ENCODE results near the gene ACOX3. TPM values are rescaled to one million over a fixed set of nuclear protein-coding genes. Genes with fewer than 3 reads are reported as not detected.

Gene ACOX3
- total and polyA plus RNA-seq, 9 of the 15 experiments (the other 6 are each of a cell fraction or from before 2014, with no cell fraction given): 0.68 to 7.3 (median 3.7) TPM

GRCh38 chr4:8457646-8458252, 17.2 kb upstream of the ACOX3 start:
- peaks cover 66% of the 10 kb centered on the region; the same call in 2 of the 3 replicates for H3K36me3 ChIP-seq (ENCODE audit: control insufficient read depth, insufficient read depth, low read length)
- no TSS peak for BruUV-seq (replicated peaks)
- no peak for ATAC-seq

GRCh38 chr4:8453957-8454356, 13.4 kb upstream of the ACOX3 start:
- POLR2A ChIA-PET: interaction anchor here (0.9 to 1.5 kb wide), 4 partner anchors 12 to 87 kb away, joined by 3 to 7 read pairs (median 4); no protein-coding TSS in a partner anchor
- no peaks in the 10 kb centered on the region for H3K9me3 ChIP-seq (replicated peaks; ENCODE audit: control insufficient read depth, insufficient read depth, low read depth, low read length)
- H4K20me1 ChIP-seq (replicated peaks; ENCODE audit: control insufficient read depth, insufficient read depth, low read length): no peaks in the 10 kb centered on the region
- no peaks in the 10 kb centered on the region for H3K79me2 ChIP-seq (ENCODE audit: control insufficient read depth, insufficient read depth, low read length)
- H3K4me3 ChIP-seq: no peak overlapping the region
- no peaks in the 10 kb centered on the region for H3K27me3 ChIP-seq (ENCODE audit: control insufficient read depth in 2 of 2, insufficient read depth in 2 of 2, low read length in 2 of 2)
- no peak overlapping the region for H2AFZ ChIP-seq (ENCODE audit: low read depth, low read length)
- H3K9me1 ChIP-seq (ENCODE audit: control insufficient read depth, insufficient read depth, low read length): no peaks in the 10 kb centered on the region
- CTCF ChIA-PET (ENCODE audit: low intra/inter-chr PET ratio): no interaction called here
- H3K36me3 ChIP-seq (ENCODE audit: control insufficient read depth, insufficient read depth, low read length): peaks cover 83% of the 10 kb centered on the region; the same call in 2 of the 3 replicates
- no TSS peak for BruUV-seq (replicated peaks)
- FAIRE-seq: no peak
- intact Hi-C loops (cut with micrococcal nuclease) (no loop called here), in situ Hi-C loops (cut with MboI) (no loop called here)
- 93% methylated on average over 3 of the region's 3 CpGs for WGBS (ENCODE audit: insufficient coverage, low coverage, missing lambda C conversion rate)
- H3K9ac ChIP-seq (ENCODE audit: insufficient read depth in 1 of 2, low read depth in 2 of 2, low read length in 2 of 2): no peak overlapping the region
- no peak overlapping the region for H3K4me2 ChIP-seq (ENCODE audit: insufficient read depth, low read length)
- H3K27ac ChIP-seq (ENCODE audit: extremely low read depth, low read depth, low read length): no peak overlapping the region
- H3K4me1 ChIP-seq (replicated peaks in 1 of 2; ENCODE audit: control insufficient read depth in 2 of 2, insufficient read depth in 2 of 2, low read length in 2 of 2): peaks cover 7 to 11% of the 10 kb centered on the region in 2 experiments
- ATAC-seq: no peak
- DNase-seq (ENCODE audit: extremely low read depth in 1 of 4, low spot score in 3 of 4): no peak
- TF ChIP-seq MAFK (IDR thresholded peaks at IDR 0.05; ENCODE audit: low read length) (no peak), ERF (CRISPR knock-in tag; IDR thresholded peaks at IDR 0.05) (no peak), ZNF431 (CRISPR knock-in tag; IDR thresholded peaks at IDR 0.05) (no peak), NFIX (CRISPR knock-in tag; IDR thresholded peaks at IDR 0.05; ENCODE audit: low read depth) (no peak), ZBTB34 (CRISPR knock-in tag; IDR thresholded peaks at IDR 0.05) (no peak), VEZF1 (CRISPR knock-in tag; IDR thresholded peaks at IDR 0.05) (no peak), FIP1L1 (IDR thresholded peaks at IDR 0.05; ENCODE audit: low read depth, low read length, poor library complexity, severe bottlenecking) (no peak), ZFP30 (CRISPR knock-in tag; IDR thresholded peaks at IDR 0.05; ENCODE audit: borderline replicate concordance) (no peak), XRCC3 (IDR thresholded peaks at IDR 0.05) (no peak), IRF9 (tag; IDR thresholded peaks at IDR 0.05) (no peak), KHSRP (IDR thresholded peaks at IDR 0.05) (no peak)

More at GRCh38 chr4:8457646-8458252, 17.2 kb upstream of the ACOX3 start:
- H3K4me3 ChIP-seq: no peak overlapping the region
- H2AFZ ChIP-seq (ENCODE audit: low read depth, low read length): no peak overlapping the region
- no peak overlapping the region for H3K27ac ChIP-seq (ENCODE audit: extremely low read depth, low read depth, low read length)
- no peaks in the 10 kb centered on the region for H3K9me1 ChIP-seq (ENCODE audit: control insufficient read depth, insufficient read depth, low read length)
- H3K9me3 ChIP-seq (replicated peaks; ENCODE audit: control insufficient read depth, insufficient read depth, low read depth, low read length): no peaks in the 10 kb centered on the region
- WGBS (ENCODE audit: insufficient coverage, low coverage, missing lambda C conversion rate): 73% methylated on average over 9 of the region's 9 CpGs
- H3K27me3 ChIP-seq (ENCODE audit: control insufficient read depth in 2 of 2, insufficient read depth in 2 of 2, low read length in 2 of 2): no peaks in the 10 kb centered on the region
- no peaks in the 10 kb centered on the region for H4K20me1 ChIP-seq (replicated peaks; ENCODE audit: control insufficient read depth, insufficient read depth, low read length)
- no peak overlapping the region for H3K4me2 ChIP-seq (ENCODE audit: insufficient read depth, low read length)
- in situ Hi-C loops (cut with MboI): no loop called here
- DNase-seq (ENCODE audit: extremely low read depth in 1 of 4, low spot score in 3 of 4) (no peak), FAIRE-seq (no peak)
- ChIA-PET CTCF (ENCODE audit: low intra/inter-chr PET ratio) (no interaction called here), POLR2A (interaction anchor here (0.6 kb wide), 1 partner anchor 20 kb away, joined by 3 read pairs; no protein-coding TSS in a partner anchor)
- TF ChIP-seq CAMTA2 (CRISPR knock-in tag; conservative IDR thresholded peaks at IDR 0.05) (no peak), PURB (CRISPR knock-in tag; IDR thresholded peaks at IDR 0.05; ENCODE audit: low read depth) (no peak)
- no peaks in the 10 kb centered on the region; a peak in 1 of 5 replicates for H3K4me1 ChIP-seq (replicated peaks in 1 of 2; ENCODE audit: control insufficient read depth in 2 of 2, insufficient read depth in 2 of 2, low read length in 2 of 2)
- no peak overlapping the region for H3K9ac ChIP-seq (ENCODE audit: insufficient read depth in 1 of 2, low read depth in 2 of 2, low read length in 2 of 2)
- intact Hi-C loops (cut with micrococcal nuclease): no loop called here
- no peaks in the 10 kb centered on the region for H3K79me2 ChIP-seq (ENCODE audit: control insufficient read depth, insufficient read depth, low read length)

Data from K562 (cell line).